ENCODE measurements around the gene IQGAP3.

The IQGAP3 gene

GRCh38 chr1:156565519-156565918 lies 6.8 kb downstream of the IQGAP3 start:
- DNase-seq (ENCODE audit: low read depth) = no peak
- H3K4me3 ChIP-seq (replicated peaks; ENCODE audit: low read depth, low read length) = no peak overlapping the region
- TF ChIP-seq CTCF (IDR thresholded peaks at IDR 0.05; ENCODE audit: low read length, missing control alignments) = no peak

- no peak overlapping the region for H3K4me3 ChIP-seq (replicated peaks; ENCODE audit: low read depth, low read length)
- no peak for DNase-seq (ENCODE audit: low read depth)
- TF ChIP-seq CTCF (IDR thresholded peaks at IDR 0.05; ENCODE audit: low read length, missing control alignments) = no peak
Measured at GRCh38 chr1:156560585-156561163, 11.7 kb downstream of the IQGAP3 start.

DNA sequence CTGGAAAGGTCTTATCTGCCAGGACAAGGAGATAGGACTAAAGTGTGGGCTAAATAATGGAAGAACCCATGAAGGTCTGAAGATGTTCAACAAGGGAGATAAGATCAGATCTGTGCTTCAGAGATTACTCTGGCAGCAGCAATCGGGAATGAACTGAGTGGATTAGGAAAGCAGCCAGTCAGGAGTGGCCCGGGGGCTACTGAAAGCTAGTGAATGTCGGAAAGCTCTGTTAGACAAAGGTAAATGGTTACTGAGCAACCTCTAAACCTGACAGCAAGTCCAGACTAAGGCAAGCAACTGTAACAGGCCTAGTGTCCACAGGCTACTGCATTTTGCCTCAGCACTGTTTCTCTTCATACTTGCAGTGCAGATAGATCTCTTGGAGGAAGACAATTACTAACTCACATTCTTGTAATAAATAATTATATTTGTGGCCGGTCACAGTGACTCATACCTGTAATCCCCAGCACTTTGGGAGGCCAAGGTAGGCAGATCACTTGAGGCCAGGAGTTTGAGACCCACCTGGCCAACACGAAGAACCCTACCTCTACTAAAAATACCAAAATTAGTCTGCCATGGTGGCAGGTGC lies 12.5 kb downstream of the IQGAP3 start:
- DNase-seq (ENCODE audit: low read depth) = no peak
- H3K4me3 ChIP-seq (replicated peaks; ENCODE audit: low read depth, low read length) = no peak overlapping the region
- TF ChIP-seq CTCF (IDR thresholded peaks at IDR 0.05; ENCODE audit: low read length, missing control alignments) = no peak

DNA sequence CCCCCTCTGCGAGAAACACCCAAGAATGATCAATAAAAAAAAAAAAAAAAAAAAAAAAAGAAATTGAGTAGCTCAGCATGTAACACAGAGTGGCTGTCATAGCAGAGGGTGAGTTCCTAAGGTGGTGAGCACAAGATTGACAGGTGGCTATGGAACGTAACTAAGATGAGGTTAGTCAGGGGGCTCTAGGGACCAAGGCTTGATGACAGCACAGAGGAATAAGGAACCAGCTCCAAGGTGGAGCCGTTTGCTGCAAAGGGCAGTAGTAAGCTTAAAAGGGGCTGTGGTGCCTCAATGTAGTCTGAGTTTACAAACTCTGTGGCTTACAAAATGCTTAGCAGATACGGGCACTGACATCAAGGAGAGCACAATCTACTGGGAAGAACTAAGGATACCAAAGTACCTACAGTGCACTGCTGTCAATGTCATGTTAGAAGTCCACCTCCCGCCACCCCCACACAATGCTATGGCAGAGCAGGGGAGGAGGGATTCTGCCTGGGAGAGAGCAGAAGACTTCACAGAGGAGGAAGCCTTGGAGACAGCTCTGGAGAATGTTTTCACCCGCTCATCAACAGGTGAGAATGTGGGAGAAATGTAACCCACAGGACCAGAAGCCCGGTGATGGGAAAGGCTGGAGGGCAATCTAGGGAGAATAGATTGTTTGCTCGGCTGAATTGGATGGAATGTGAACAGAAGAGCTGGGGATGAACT lies 13.1 kb downstream of the IQGAP3 start:
- H3K4me3 ChIP-seq (replicated peaks; ENCODE audit: low read depth, low read length) = no peak overlapping the region
- no peak for TF ChIP-seq CTCF (IDR thresholded peaks at IDR 0.05; ENCODE audit: low read length, missing control alignments)
- no peak for DNase-seq (ENCODE audit: low read depth)

GRCh38 chr1:156556354-156556753 lies 16.0 kb downstream of the IQGAP3 start:
- H3K4me3 ChIP-seq (replicated peaks; ENCODE audit: low read depth, low read length) = no peak overlapping the region
- no peak for TF ChIP-seq CTCF (IDR thresholded peaks at IDR 0.05; ENCODE audit: low read length, missing control alignments)
- no peak for DNase-seq (ENCODE audit: low read depth)

DNA sequence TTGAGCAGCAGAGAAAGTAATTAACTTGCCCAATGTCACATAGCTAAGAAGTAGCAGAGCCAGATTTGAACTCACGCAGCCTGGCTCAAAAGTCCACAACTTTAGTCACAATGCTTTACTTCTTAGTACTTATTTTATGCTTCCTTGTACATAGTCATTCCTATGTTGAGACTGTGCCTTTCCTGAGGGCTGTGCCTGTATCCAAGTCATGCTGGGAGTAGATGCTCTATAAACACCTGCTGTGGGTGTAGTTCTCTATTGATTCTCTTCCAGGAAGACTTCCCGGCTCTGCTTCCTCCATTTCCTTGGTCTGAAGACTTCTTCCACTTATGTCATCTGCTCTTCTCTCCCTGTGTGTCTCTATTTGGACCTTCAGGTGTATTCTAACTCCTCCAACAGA lies 16.6 kb downstream of the IQGAP3 start:
- no peak for DNase-seq (ENCODE audit: low read depth)
- TF ChIP-seq CTCF (IDR thresholded peaks at IDR 0.05; ENCODE audit: low read length, missing control alignments) = no peak
- no peak overlapping the region for H3K4me3 ChIP-seq (replicated peaks; ENCODE audit: low read depth, low read length)
